Activated T-helper 2 cell treated with anti-CD3 and anti-CD28 coated beads, Interferon-gamma antibody, Interleukin-2, Interleukin-4, amounts not matched to agents 10 μg/mL and 5 μg/mL and 100 μg/mL, durations not matched to agents 14 hours and 24 hours and 36 hours (primary cell): ENCODE results near the gene SLC17A3. TPM values are rescaled to one million over a fixed set of nuclear protein-coding genes. Genes with fewer than 3 reads are reported as not detected.

Experiments
- DNase-seq: peaks from one replicate; pipeline ENCODE4 v3.0.0; 2021; ENCODE audit warnings: low spot score
- H3K27ac Mint-ChIP-seq: one replicate; pipeline ENCODE4 v1.8.0; 2021; ENCODE audit warnings: mixed read lengths
- H3K27me3 Mint-ChIP-seq: one replicate; pipeline ENCODE4 v1.8.0; 2021; ENCODE audit warnings: low read depth, mixed read lengths
- H3K36me3 Mint-ChIP-seq: one replicate; pipeline ENCODE4 v1.8.0; 2021; ENCODE audit warnings: low read depth, mixed read lengths
- H3K4me1 Mint-ChIP-seq: one replicate; pipeline ENCODE4 v1.8.0; 2021; ENCODE audit warnings: low read depth, mixed read lengths
- H3K4me3 Mint-ChIP-seq: one replicate; pipeline ENCODE4 v1.8.0; 2021; ENCODE audit warnings: low read depth, mild to moderate bottlenecking, moderate library complexity, mixed read lengths
- H3K9me3 Mint-ChIP-seq: one replicate; pipeline ENCODE4 v1.8.0; 2021; ENCODE audit warnings: mixed read lengths
- intact Hi-C: fragments of 100-400 bp; cut with micrococcal nuclease; formaldehyde crosslinking; loops from one replicate; pipeline ENCODE4 v1.15.1; 2023
- total RNA-seq: library from RNA; stranded (reverse); gene quantifications from 2 replicates; pipeline ENCODE4 v1.2.3, GENCODE V29; 2022

The SLC17A3 gene
- total RNA-seq, 1 donor from 2014 or later: 1.6 TPM

- DNase-seq: no peak
- no peak overlapping the region for H3K27ac Mint-ChIP-seq
- intact Hi-C loops: loop anchor here (5.0 kb wide), 1 partner anchor 96 kb away; no protein-coding TSS in a partner anchor
- no peaks in the 10 kb centered on the region for H3K9me3 Mint-ChIP-seq
- H3K4me1 Mint-ChIP-seq: peaks cover 14% of the 10 kb centered on the region
- no peak overlapping the region for H3K4me3 Mint-ChIP-seq
- no peaks in the 10 kb centered on the region for H3K36me3 Mint-ChIP-seq
- H3K27me3 Mint-ChIP-seq: no peaks in the 10 kb centered on the region
Measured at GRCh38 chr6:25883536-25883935, 9.5 kb upstream of the SLC17A3 start.

- DNase-seq: peak; percentile 47
- H3K9me3 Mint-ChIP-seq: no peaks in the 10 kb centered on the region
- H3K4me3 Mint-ChIP-seq: peak overlapping the region; percentile 85
- peak overlapping the region; percentile 73 for H3K27ac Mint-ChIP-seq
- H3K27me3 Mint-ChIP-seq: no peaks in the 10 kb centered on the region
- intact Hi-C loops: loop anchor here (5.0 kb wide), 1 partner anchor 95 kb away; no protein-coding TSS in a partner anchor
- H3K4me1 Mint-ChIP-seq: peaks cover 13% of the 10 kb centered on the region
- H3K36me3 Mint-ChIP-seq: no peaks in the 10 kb centered on the region
Measured at GRCh38 chr6:25882051-25882496, 8.0 kb upstream of the SLC17A3 start.

GRCh38 chr6:25880601-25881000, 6.6 kb upstream of the SLC17A3 start:
- Mint-ChIP-seq H3K4me3 (no peak overlapping the region), H3K36me3 (no peaks in the 10 kb centered on the region), H3K9me3 (no peaks in the 10 kb centered on the region), H3K4me1 (peaks cover 25% of the 10 kb centered on the region), H3K27ac (no peak overlapping the region), H3K27me3 (no peaks in the 10 kb centered on the region)
- intact Hi-C loops: loop anchor here (5.0 kb wide), 1 partner anchor 93 kb away; no protein-coding TSS in a partner anchor
- no peak for DNase-seq

- DNase-seq: no peak
- Mint-ChIP-seq H3K36me3 (no peaks in the 10 kb centered on the region), H3K27me3 (no peaks in the 10 kb centered on the region), H3K27ac (no peak overlapping the region), H3K4me1 (peaks cover 40% of the 10 kb centered on the region), H3K9me3 (no peaks in the 10 kb centered on the region), H3K4me3 (no peak overlapping the region)
- intact Hi-C loops: loop anchor here (5.0 kb wide), 1 partner anchor 63 kb away; no protein-coding TSS in a partner anchor
Measured at GRCh38 chr6:25878721-25879322, 4.8 kb upstream of the SLC17A3 start.

- DNase-seq: no peak
- peaks cover 47% of the 10 kb centered on the region for H3K4me1 Mint-ChIP-seq
- intact Hi-C loops: loop anchor here (5.0 kb wide), 1 partner anchor 66 kb away; no protein-coding TSS in a partner anchor
- H3K27me3 Mint-ChIP-seq: no peaks in the 10 kb centered on the region
- no peak overlapping the region for H3K27ac Mint-ChIP-seq
- H3K9me3 Mint-ChIP-seq: peaks cover 3% of the 10 kb centered on the region
- no peak overlapping the region for H3K4me3 Mint-ChIP-seq
- H3K36me3 Mint-ChIP-seq: no peaks in the 10 kb centered on the region
Measured at GRCh38 chr6:25875926-25876602, 2.0 kb upstream of the SLC17A3 start.

- Mint-ChIP-seq H3K27me3 (no peaks in the 10 kb centered on the region), H3K4me3 (peak overlapping the region; percentile 7), H3K4me1 (peaks cover 49% of the 10 kb centered on the region), H3K27ac (no peak overlapping the region), H3K9me3 (peaks cover 3% of the 10 kb centered on the region), H3K36me3 (no peaks in the 10 kb centered on the region)
- no peak for DNase-seq
- intact Hi-C loops: loop anchor here (5.0 kb wide), 1 partner anchor 67 kb away; no protein-coding TSS in a partner anchor
Measured at GRCh38 chr6:25875563-25875905, 1.5 kb upstream of the SLC17A3 start.

- H3K27ac Mint-ChIP-seq: peak overlapping the region; percentile 30
- H3K27me3 Mint-ChIP-seq: no peaks in the 10 kb centered on the region
- H3K4me3 Mint-ChIP-seq: peak overlapping the region; percentile 14
- no peaks in the 10 kb centered on the region for H3K36me3 Mint-ChIP-seq
- peaks cover 3% of the 10 kb centered on the region for H3K9me3 Mint-ChIP-seq
- peaks cover 52% of the 10 kb centered on the region for H3K4me1 Mint-ChIP-seq
- intact Hi-C loops: loop anchor here (5.0 kb wide), 2 partner anchors 37 to 67 kb away; no protein-coding TSS in a partner anchor
- DNase-seq: no peak
Measured at GRCh38 chr6:25874822-25875562, 949 bp upstream of the SLC17A3 start.

GRCh38 chr6:25872814-25873213, 1.2 kb downstream of the SLC17A3 start:
- Mint-ChIP-seq H3K27me3 (no peaks in the 10 kb centered on the region), H3K27ac (no peak overlapping the region), H3K9me3 (peaks cover 3% of the 10 kb centered on the region), H3K36me3 (no peaks in the 10 kb centered on the region), H3K4me3 (no peak overlapping the region), H3K4me1 (peaks cover 57% of the 10 kb centered on the region)
- intact Hi-C loops: loop anchor here (5.0 kb wide), 1 partner anchor 39 kb away; no protein-coding TSS in a partner anchor
- DNase-seq: no peak

- no peak for DNase-seq
- H3K4me3 Mint-ChIP-seq: no peak overlapping the region
- no peak overlapping the region for H3K27ac Mint-ChIP-seq
- intact Hi-C loops: loop anchor here (5.0 kb wide), 1 partner anchor 42 kb away; no protein-coding TSS in a partner anchor
- peaks cover 3% of the 10 kb centered on the region for H3K9me3 Mint-ChIP-seq
- H3K36me3 Mint-ChIP-seq: peaks cover 3% of the 10 kb centered on the region
- H3K27me3 Mint-ChIP-seq: no peaks in the 10 kb centered on the region
- H3K4me1 Mint-ChIP-seq: peaks cover 59% of the 10 kb centered on the region
Measured at GRCh38 chr6:25869840-25870239, 4.2 kb downstream of the SLC17A3 start.

- H3K36me3 Mint-ChIP-seq: peaks cover 7% of the 10 kb centered on the region
- intact Hi-C loops: no loop called here
- peaks cover 15% of the 10 kb centered on the region for H3K9me3 Mint-ChIP-seq
- no peak for DNase-seq
- H3K27ac Mint-ChIP-seq: no peak overlapping the region
- no peaks in the 10 kb centered on the region for H3K27me3 Mint-ChIP-seq
- peaks cover 55% of the 10 kb centered on the region for H3K4me1 Mint-ChIP-seq
- no peak overlapping the region for H3K4me3 Mint-ChIP-seq
Measured at GRCh38 chr6:25868436-25869183, 5.4 kb downstream of the SLC17A3 start.

- no peak overlapping the region for H3K4me3 Mint-ChIP-seq
- peak; percentile 19 for DNase-seq
- intact Hi-C loops: loop anchor here (1.0 kb wide), 1 partner anchor 24 kb away; no protein-coding TSS in a partner anchor
- peaks cover 42% of the 10 kb centered on the region for H3K4me1 Mint-ChIP-seq
- H3K36me3 Mint-ChIP-seq: peaks cover 7% of the 10 kb centered on the region
- no peak overlapping the region for H3K27ac Mint-ChIP-seq
- peaks cover 11% of the 10 kb centered on the region for H3K9me3 Mint-ChIP-seq
- H3K27me3 Mint-ChIP-seq: no peaks in the 10 kb centered on the region
Measured at GRCh38 chr6:25866011-25866410, 8.0 kb downstream of the SLC17A3 start.

- Mint-ChIP-seq H3K36me3 (peaks cover 7% of the 10 kb centered on the region), H3K4me1 (peaks cover 31% of the 10 kb centered on the region), H3K27me3 (peaks cover 3% of the 10 kb centered on the region), H3K9me3 (peaks cover 11% of the 10 kb centered on the region), H3K27ac (no peak overlapping the region), H3K4me3 (no peak overlapping the region)
- intact Hi-C loops: no loop called here
- DNase-seq: no peak
Measured at GRCh38 chr6:25863360-25863759, 10.7 kb downstream of the SLC17A3 start.
